GM19025 (cell line): ENCODE measurements around the gene NOL6.
"Not testable (repeated sequence)": the region's sequence is repeated elsewhere in the genome, so short reads cannot be mapped to it uniquely, and the experiment has no call there.

Experiments
- ATAC-seq: cut with Tn5 transposase; IDR thresholded peaks from one replicate; pipeline ENCODE4 v1.9.1; 2021; ENCODE audit warnings: mild to moderate bottlenecking, low read depth, moderate library complexity; ENCODE audit not compliant: unreplicated experiment

Gene NOL6

DNA sequence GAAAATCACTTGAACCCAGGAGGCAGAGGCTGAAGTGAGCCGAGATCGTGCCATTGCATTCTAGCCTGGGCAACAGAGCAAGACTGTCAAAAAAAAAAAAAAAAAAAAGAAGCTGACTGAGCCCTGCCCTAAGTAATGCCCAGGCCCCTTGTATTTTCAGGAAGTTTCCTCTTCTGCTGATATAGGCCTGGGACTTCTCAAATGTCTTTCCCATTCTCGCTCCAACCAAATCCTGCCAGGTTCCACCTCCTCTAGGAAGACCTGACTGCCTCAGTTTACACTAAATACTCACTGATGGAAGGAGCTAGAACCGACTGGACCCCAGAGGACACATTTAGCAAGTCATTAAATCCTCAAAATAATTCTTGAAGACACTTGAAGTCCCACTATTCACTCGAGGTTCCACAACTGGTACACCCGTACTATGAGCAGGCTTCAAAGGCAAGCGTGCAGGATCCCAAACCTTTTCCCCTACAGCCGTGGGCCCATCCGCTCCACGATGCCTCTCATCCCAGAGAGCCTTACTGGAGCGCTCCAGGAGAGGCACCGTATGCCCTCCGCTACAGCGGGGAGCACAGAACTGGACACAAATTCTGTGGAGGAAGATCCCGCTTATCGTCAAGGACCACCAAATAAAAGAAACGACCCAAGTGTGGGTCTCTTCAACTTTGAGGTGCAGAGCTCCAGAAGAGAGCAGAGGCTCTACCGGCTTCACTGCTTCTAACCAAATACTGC is 676 bp downstream of the NOL6 start:
- no peak for ATAC-seq

DNA sequence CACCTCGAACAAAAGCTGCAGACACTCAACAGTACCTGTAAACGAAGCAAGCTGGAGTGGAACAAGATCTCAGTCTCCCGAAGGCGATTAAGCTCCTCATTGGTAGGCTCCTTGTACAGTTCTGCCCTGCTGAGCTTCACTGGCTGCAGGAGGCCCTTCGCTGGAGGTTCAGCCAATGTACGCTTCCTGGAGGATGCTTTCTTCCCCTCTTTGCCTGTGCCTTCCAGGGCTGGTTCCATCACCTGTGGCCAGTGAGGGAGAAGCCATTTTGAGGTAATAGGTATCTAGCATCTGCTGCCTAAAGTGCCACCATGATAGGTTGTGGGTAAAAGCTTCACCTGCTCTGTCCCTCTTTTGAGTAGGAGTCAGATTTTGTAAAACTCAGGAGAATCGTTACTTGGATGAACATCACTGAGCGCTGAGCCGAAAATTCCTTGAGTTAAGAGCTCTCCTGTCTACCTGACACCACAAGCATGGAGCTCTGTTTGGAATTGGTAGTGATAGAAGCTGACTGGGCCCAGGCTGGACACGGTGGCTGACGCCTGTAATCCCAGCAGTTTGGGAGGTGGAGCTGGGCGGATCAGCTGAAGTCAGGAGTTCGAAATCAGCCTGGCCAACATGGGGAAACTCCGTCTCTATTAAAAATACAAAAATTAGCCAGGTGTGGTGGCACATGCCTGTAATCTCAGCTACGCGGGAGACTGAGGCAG is 1.4 kb downstream of the NOL6 start:
- ATAC-seq: no peak

DNA sequence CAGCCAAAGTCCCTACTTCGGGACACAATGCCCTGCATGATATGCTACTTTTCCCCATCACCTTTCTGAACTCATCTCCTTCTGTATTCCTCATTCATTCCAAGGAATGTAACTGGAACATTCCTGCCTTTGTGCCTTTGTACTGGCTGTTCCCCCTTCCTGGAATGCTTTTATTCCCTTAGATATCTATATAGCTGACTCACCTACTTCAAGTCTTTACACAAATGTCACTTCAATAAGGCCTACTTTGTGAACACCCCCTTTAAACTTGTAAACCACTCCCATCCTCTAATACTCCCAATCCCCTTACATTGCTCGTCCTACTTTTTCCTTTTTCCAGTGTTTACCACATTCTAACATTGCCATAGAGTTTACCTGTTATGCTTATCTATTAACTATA is 2.4 kb downstream of the NOL6 start:
- no peak for ATAC-seq

DNA sequence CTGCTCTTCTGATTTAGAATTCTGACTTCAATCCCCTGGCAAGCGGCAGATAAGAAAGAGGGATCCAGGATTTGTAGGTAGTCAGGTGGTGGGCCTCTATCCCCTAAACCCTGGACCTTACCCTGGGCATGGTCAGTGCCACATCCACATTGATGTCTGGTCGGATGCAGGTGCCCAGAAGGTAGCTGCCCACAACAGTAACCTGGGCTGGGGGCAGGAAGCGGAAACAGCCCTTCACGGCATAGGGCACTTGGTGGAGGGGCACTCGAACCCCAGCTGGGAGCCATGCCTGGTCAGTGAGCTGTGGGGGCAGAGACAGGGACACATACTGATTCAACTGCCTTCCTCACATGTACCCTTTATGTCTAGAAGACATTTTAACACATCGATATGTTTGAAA is 3.8 kb downstream of the NOL6 start:
- ATAC-seq: no peak

DNA sequence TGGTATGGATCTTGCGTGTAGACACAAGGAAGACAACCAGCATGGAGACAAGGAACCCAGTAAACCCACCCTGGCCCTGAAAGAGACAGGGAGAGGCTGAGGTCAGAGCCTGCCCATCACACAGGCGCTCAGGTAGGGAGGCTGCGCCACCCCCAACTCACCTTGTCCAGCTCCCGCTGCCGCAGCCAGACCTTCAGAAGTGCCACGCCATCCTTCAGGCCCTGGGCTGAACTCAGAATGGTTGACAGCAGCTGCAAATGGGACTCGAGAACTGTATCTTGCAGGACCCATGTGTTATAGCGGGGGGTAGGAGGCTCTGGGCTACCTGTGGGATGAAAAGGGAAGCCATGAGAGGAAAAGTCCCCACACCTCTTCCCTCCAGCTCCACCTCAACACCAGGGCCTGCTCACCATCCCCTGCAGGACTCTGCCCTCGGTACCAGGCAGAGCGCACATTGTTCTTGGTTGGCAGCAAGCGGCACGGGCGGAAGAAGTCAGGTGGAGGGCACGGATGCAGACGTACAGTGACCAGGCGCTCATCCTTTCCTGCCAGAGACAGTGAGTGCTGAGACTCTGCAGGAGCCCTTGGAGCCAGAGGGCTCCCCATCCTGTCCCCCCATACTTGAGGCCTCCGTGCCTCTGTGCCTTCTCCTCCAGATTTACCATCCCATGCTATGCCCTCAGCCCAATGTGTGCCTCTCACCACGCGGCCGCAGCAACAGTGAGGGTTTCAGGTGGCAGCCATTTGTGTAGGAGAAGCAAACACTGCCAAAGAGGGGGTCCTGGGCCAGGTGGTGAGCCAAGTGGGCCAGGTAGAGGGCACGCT is 4.7 kb downstream of the NOL6 start:
- ATAC-seq: no peak

DNA sequence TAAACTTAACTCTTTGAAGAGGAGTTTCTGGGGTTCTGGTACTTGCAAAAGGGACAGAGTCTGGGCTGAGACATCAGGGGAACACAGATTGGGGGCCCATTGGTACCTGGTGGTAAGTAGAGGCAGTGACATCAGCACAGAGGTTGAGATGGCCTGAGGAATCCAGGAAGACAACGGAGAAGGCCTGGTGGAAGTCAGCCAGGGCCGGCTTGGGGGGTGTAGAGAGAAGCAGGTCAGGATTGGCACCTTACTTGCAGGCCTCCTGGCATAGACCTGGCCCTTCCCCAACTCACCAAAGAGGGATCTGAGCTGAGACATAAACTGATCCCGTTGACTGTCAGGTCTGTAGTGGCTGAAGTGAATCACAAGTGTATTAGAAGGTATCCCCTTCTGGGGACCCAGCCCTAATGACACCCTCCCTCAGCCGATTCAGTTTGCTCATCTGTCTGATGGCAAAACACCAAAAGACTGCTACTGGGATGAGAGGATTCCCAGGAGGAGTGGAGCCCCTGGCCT is 5.5 kb downstream of the NOL6 start:
- no peak for ATAC-seq

DNA sequence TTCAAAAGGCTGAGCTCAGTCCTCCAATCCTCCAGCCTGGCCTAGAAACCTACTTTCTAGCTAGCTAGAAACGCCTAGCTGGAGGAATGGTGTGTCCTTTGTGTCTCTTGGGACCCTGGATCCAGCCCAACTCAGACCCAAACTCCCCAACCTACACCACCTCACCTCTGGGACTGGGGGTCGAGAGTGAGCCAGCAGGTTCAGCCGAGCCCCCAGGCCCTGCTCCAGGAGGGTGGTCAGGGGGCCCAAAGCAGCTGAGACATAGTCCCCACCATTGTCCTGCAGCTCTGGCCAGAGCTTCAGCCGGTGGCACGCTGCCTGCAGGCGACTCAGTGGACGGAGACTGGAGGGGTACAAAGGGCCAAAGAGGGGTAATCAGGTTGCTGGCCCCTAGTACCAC is 6.2 kb downstream of the NOL6 start:
- no peak for ATAC-seq

DNA sequence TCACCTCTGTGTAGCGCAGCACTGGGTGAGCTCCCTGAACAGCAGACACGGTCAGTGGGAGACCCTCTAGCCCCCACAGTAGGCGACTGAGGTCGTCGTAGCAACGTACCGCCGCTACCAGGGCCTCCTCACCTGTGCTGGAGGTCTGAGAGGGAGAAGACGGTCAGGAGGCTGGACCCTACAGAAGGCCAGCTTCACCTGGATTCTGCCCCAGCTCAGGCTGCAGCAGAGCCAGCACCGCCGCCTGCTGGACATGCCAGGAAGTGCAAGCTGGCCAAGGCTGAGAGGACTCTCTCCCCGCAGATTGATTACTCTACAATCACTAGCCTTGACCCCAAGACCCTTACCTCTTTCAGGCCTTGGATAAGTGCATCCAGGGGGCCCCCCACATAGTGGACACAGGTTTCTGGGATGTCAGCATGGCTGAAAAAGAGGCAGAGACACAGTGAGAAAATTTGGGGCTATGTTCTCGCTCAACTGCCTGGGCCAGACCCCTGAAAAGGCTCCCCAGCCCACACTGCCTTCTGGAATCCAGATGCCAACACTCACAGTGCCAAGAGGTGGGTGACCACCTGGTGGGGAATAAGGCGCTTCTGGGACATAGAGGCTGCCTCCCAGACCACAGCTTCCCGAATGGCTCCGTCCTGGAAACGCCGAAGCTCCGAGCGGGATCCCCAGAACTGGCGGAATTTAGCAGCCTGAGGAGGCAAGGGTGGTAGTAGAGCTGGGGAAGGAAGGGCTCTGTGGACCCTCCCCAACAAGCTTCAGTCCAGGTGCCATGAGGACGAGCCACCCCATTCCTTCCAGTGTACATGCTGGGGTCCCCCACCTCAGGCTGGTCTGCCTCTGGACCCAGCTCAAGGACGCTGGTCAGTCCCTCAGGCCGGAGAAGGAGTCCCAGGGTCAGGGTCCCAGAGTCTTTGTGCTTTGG is 6.9 kb downstream of the NOL6 start:
- ATAC-seq: no peak

DNA sequence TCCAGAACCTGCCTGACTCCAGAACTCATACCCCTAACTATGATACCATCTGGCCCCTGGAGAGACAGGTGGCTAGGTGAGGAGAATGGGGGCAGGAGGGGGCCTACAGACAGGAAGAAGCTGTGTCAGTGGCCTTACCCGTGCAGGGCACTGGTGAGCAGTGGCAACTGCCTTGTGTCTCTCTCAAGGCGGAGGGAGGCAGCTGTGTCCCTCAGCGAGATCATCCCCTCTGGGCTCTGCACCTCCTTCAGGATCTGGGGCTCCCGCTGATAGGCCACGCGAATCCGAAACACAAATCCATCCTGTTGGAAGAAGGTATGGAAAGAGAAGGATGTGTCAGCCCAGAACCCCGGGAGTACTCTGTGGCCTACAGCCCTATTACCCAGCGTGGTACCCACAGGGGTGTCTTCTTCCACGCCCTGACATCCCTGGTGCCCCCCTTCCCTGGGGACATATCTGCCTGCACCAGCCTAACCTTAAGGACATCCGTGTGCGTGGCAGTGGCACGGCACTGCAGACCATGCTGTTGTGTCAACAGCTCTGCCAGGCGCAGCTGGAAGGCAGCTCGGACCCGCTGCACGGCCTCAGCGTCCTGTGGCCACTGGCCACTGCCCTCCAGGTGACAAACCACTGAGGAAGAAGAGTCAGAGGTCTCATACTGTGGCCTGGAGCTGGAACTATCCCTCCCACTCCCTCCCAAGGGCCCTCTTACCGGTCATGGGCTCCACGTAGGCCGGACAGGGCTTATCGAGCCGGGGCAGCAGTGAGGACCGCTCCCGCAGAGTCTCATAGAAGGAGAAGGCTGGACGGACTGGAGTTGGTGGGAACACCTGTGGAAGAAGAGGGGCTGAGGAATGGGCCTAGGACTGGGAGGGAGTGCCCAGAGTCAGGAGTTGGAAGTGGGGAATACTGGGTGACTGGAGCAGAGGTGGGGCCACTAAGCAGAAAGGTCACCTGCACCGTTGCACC is 7.8 kb downstream of the NOL6 start:
- ATAC-seq: no peak

DNA sequence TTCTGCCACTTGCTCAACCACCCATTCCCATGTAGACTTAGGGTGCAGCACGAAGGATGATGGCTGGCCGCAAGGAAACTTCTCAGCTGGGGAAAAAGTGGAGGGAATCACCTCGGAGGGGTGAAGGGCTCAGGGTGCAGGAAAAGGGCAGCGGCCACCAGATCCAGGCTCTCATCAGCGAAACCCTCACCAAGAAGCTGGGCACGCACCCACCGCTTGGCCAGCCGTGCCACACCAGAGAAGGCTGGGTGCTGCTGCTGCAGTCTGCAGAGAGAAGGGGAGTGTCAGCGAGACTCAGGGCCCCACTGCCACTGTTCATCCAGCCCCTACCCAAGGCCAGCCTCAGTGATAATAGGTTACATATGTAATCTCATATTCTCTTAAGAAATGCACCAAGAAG is 8.6 kb downstream of the NOL6 start:
- no peak for ATAC-seq

DNA sequence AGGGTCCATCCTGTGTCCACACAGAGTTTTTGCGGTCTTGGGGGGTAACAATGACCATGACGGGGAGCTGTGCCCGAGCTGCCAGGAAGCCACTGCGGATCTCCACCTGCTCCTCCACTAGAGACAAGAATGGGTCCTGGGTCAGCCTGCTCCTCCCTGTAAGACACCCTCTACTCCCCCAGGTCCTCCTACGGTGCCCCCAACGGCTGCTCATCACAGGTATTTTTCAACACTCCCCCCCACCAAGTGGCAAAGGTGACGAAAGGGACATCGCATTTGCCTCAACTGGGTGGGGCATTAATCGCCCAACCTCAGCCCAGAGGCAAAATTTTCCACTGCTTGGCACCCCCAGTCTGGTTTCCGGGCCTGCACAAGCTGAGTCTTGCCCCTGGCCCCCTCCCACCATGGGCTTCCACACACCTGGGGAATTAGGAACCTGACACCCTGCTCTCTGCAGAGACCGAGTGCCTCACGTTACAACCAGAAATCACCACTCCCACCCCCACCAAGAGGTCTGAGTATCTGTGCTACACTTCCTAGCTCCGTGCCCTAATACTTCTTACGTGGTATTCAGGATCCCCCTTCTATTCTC is 9.6 kb downstream of the NOL6 start:
- no peak for ATAC-seq

DNA sequence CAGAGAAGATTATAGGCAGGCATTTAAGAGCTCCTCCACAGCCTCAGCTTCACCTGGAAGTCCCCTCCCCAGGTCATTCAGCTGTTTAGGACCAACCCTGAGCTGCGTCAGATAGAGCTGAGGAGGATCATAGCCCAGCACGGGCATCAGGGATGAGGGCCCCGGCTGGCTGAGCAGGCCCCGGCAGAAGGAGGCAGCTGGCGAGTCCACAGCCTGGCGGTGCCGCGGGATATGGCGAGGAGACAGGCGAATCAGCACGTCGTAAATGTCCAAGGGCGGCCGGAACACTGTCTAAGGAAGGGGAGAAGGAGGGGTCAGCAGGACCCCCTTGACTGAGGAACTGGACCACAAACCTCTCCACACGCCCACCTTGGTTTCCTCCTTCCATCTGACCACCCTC is 10.6 kb downstream of the NOL6 start:
- no peak for ATAC-seq

DNA sequence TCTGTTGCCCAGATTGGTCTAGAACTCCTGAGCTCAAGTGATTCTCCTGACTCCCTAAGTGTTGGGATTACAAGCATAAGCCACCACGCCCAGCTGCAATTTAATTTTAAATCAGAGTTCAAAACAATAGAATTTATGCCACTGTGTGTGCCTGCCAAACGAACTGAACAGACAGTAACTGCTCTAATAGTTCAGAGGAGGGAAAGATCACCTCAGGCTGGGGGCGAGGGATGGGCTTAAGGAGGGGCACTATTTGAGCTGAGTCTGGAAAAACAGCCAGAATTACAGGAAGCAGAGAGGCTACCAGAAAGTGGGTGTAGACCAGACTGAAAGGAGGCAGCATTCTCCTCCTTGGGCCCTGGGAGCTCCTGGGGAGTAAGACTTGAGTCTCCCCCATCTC is 12.2 kb downstream of the NOL6 start:
- ATAC-seq: no peak

DNA sequence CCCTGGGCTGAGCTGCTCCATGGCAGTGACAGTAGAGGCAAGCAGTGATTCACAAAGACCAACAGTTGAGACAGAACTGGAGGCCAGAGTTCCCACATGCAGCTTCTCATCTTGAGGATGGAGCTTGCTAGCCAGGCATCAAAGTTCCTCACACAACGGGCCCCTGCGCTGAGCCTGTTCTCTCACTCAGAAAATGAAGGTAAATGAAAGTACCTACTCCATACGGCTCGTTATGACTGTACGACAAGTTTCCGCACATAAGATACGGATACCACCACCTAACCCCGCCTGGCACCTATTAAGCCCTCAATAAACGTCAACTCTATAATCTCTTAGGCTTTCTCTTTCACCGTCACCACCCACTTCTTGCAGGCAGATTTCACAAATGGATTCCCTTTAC is 12.9 kb downstream of the NOL6 start:
- no peak for ATAC-seq

DNA sequence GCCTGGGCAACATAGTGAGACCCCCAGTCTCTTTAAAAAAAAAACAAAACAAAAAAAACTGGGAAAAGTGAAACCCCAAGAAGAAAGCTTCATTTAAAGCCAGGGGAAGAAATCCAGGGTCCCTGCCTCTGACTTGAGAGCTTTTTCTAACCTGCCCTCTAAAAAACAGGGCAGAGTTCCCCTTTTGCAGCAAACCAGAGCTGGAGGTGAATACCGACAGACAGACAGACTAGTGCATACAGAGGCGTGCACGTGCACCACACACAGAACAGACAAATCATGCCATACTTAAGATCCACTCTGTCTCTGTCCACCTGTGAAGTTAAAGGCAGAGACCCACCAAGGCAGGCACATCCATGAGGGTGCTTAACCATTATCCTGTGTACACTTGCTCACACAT is 14.6 kb downstream of the NOL6 start:
- no peak for ATAC-seq

DNA sequence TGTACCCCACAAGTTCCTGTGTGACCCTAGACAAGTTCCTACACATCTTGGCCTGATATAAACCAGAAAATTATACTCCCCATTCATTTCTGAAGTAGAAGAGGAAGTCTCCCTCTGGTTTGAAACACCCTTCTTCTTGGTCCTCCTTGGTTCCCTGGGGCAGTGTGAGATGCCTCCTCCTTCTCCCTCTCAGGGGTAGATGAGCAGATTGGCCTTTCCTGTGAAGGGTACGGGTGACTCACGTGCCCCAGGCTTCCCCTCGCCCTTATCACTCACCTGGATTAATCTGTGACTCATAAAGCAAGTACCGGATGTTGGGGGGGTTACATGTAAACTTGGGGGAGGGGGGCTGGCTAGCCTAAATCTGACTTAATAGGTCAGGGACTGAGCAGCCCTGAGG is 15.3 kb downstream of the NOL6 start:
- no peak for ATAC-seq

DNA sequence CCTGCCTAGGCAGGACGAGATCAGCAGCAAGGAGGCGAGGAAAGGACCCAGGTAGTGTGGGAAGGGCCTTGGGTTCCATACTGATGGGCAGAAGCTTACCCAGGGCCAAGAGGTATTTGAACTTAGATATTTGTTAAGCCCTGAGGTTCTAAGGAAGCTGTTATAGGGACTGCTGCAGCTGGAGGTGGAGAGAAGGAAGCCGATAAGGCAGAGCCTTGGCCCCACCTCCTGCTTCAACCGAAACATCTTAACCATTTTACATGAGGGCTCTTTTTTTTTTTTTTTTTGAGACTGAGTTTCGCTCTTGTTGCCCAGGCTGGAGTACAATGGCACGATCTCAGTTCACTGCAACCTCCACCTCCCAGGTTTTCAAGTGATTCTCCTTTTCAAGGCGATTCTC is 17.8 kb downstream of the NOL6 start:
- no peak for ATAC-seq

DNA sequence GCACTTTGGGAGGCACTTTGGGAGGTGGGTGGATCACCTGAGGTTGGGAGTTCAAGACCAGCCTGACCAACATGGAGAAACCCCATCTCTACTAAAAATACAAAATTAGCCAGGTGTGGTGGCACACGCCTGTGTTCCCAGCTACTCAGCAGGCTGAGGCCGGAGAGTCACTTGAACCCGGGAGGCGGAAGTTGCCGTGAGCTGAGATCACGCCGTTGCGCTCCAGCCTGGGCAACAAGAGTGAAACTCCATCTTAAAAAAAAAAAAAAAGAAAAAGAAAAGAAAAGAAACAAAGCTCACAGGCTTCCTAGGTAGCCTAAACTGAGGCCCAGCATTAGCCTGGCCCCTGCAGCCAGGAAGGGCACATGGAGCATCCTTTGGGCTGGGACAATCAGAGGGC is 18.3 kb downstream of the NOL6 start:
- ATAC-seq: not testable (repeated sequence)

DNA sequence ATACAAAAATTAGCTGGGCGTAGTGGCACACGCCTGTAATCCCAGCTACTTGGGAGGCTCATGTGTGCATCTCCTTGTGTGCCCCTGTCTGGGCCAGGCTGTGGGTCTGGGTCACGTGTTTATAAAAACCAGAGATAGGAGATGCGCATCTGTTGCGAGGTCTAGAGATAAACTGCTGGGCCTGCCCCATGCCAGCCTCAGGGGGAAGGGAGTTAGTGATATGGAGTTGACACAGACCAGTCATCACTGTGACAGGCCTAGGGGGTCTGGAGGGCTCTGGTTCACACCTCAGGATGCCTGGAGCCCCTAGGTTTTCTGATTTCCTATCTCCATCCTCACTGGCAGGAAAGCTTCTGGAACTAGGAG is 19.1 kb downstream of the NOL6 start:
- not testable (repeated sequence) for ATAC-seq
